A549 (cell line): Measurements from ENCODE around the gene CDKN1B. TPM values are rescaled to one million over a fixed set of nuclear protein-coding genes. Genes with fewer than 3 reads are reported as not detected.

ENCODE experiments used
- ATAC-seq, 2 experiments: fragments of 200-7000 bp in 1 of 2; fragments of >200 bp in 1 of 2; cut with Nextera tagmentation in 1 of 2; cut with Tn5 transposase in 1 of 2; 3 replicates each; pipeline versions ENCODE4 v1.8.0 to v1.9.1; 2018 to 2020; ENCODE audit warnings: mild to moderate bottlenecking in 1 of 2, moderate library complexity in 1 of 2
- CTCF ChIA-PET: fragments of 300-600 bp; sonication (Branson Sonifier 250); formaldehyde crosslinking; extraction: SDS; loops from one replicate; lab custom pipeline; 2021; ENCODE audit warnings: antibody characterized with exemption, inconsistent platforms; lab: Yijun Ruan, JAX
- POLR2A ChIA-PET: fragments of 350-600 bp; formaldehyde crosslinking; extraction: SDS; loops from one replicate; lab custom pipeline; 2021; ENCODE audit warnings: antibody characterized with exemption, inconsistent platforms; lab: Yijun Ruan, JAX
- DNase-seq, 2 experiments: peaks; one replicate each; pipeline versions ENCODE4 v3.0.0 to v3.0.0-alpha.2; 2011 to 2016; ENCODE audit warnings: low read depth in 1 of 2, low spot score in 1 of 2
- FAIRE-seq: peaks from 2 replicates; lab custom pipeline; 2011; peaks lifted over from hg19 to GRCh38; lab: Jason Lieb, UNC
- H3K27ac ChIP-seq, 2 experiments: fragments of >200 bp; sonication (Bioruptor Twin); formaldehyde crosslinking; 3 replicates each; pipeline ENCODE4 v1.5.1; 2016 to 2017
- H3K4me1 ChIP-seq: fragments of >200 bp; sonication (Bioruptor Twin); formaldehyde crosslinking; 3 replicates; pipeline ENCODE4 v1.6.1; 2016
- H3K4me2 ChIP-seq: fragments of >200 bp; sonication (Bioruptor Twin); formaldehyde crosslinking; 3 replicates; pipeline ENCODE4 v1.6.1; 2016
- H3K4me3 ChIP-seq: fragments of >200 bp; sonication (Bioruptor Twin); formaldehyde crosslinking; 3 replicates; pipeline ENCODE4 v1.5.1; 2016
- H3K9me3 ChIP-seq: fragments of >200 bp; sonication (Bioruptor Twin); formaldehyde crosslinking; 3 replicates; pipeline ENCODE4 v1.6.1; 2016
- ATOH8 ChIP-seq: fragments of 250-450 bp; sonication (Bioruptor Pico); IDR thresholded peaks from 2 replicates; pipeline ENCODE4 v1.5.0; 2020; ENCODE audit warnings: low read depth, mild to moderate bottlenecking, moderate library complexity
- CBX8 ChIP-seq: fragments of 200-600 bp; sonication (generic); IDR thresholded peaks from 2 replicates; pipeline ENCODE4 v1.6.1; 2016
- CHD4 ChIP-seq: fragments of 200-600 bp; sonication (generic); IDR thresholded peaks from 2 replicates; pipeline ENCODE4 v1.6.1; 2016; ENCODE audit warnings: antibody characterized with exemption, mild to moderate bottlenecking, borderline replicate concordance
- E2F6 ChIP-seq: IDR thresholded peaks from 2 replicates; pipeline ENCODE4 v1.6.1; 2012; ENCODE audit warnings: low read depth, borderline replicate concordance
- EHF ChIP-seq: fragments of 250-450 bp; sonication (Bioruptor Pico); IDR thresholded peaks from 2 replicates; pipeline ENCODE4 v1.5.0; 2020; ENCODE audit warnings: mild to moderate bottlenecking
- EHMT2 ChIP-seq: fragments of 200-600 bp; sonication (generic); IDR thresholded peaks from 2 replicates; pipeline ENCODE4 v1.6.1; 2016; ENCODE audit warnings: antibody characterized with exemption, low read depth, mild to moderate bottlenecking, moderate library complexity
- ELK1 ChIP-seq: fragments of 150-350 bp; IDR thresholded peaks from 2 replicates; pipeline ENCODE4 v1.6.1; 2014; ENCODE audit warnings: low read depth, mild to moderate bottlenecking, low read length
- FOSB ChIP-seq: fragments of 250-450 bp; sonication (Bioruptor Pico); IDR thresholded peaks from 2 replicates; pipeline ENCODE4 v1.5.0; 2020; ENCODE audit warnings: mild to moderate bottlenecking, moderate library complexity
- GATA3 ChIP-seq: IDR thresholded peaks from 2 replicates; pipeline ENCODE4 v1.6.1; 2012; ENCODE audit warnings: borderline replicate concordance
- HES2 ChIP-seq: fragments of >200 bp; sonication (Bioruptor Twin); formaldehyde crosslinking; IDR thresholded peaks from 2 replicates; pipeline ENCODE4 v1.6.1; 2016
- HEYL ChIP-seq: fragments of 250-450 bp; sonication (Bioruptor Pico); IDR thresholded peaks from 2 replicates; pipeline ENCODE4 v1.8.0; 2021; ENCODE audit warnings: mild to moderate bottlenecking, moderate library complexity
- HOXA7 ChIP-seq: fragments of 250-450 bp; sonication (Bioruptor Pico); IDR thresholded peaks from 2 replicates; pipeline ENCODE4 v1.5.0; 2020; ENCODE audit warnings: mild to moderate bottlenecking, moderate library complexity
- KDM1A ChIP-seq: fragments of 200-600 bp; sonication (generic); IDR thresholded peaks from 2 replicates; pipeline ENCODE4 v1.6.1; 2016; ENCODE audit warnings: low read depth, mild to moderate bottlenecking
- MAFK ChIP-seq: fragments of 450-650 bp; IDR thresholded peaks from 2 replicates; pipeline ENCODE4 v1.6.1; 2014; ENCODE audit not compliant: partially characterized antibody
- MAZ ChIP-seq: fragments of 150-350 bp; IDR thresholded peaks from 2 replicates; pipeline ENCODE4 v1.6.1; 2014; ENCODE audit warnings: antibody characterized with exemption, low read depth, low read length, borderline replicate concordance
- PHF8 ChIP-seq: fragments of 200-600 bp; sonication (generic); IDR thresholded peaks from 2 replicates; pipeline ENCODE4 v1.6.1; 2016; ENCODE audit warnings: low read depth, mild to moderate bottlenecking, antibody characterized with exemption, moderate library complexity, borderline replicate concordance
- POLR2AphosphoS2 ChIP-seq: conservative IDR thresholded peaks from 2 replicates; pipeline ENCODE4 v1.6.1; 2012; ENCODE audit warnings: low read length, improper control_type of control experiment, inconsistent platforms
- RCOR1 ChIP-seq: fragments of 150-350 bp; IDR thresholded peaks from 2 replicates; pipeline ENCODE4 v1.6.1; 2014; ENCODE audit warnings: antibody characterized with exemption, low read length, low read depth
- SREBF2 ChIP-seq: fragments of 450-650 bp; IDR thresholded peaks from 2 replicates; pipeline ENCODE4 v1.6.1; 2014; ENCODE audit warnings: mild to moderate bottlenecking, moderate library complexity
- TFCP2L1 ChIP-seq: fragments of 250-450 bp; sonication (Bioruptor Pico); IDR thresholded peaks from 2 replicates; pipeline ENCODE4 v1.5.0; 2021; ENCODE audit warnings: mild to moderate bottlenecking
- ZSCAN20 ChIP-seq: fragments of 250-450 bp; sonication (Bioruptor Pico); IDR thresholded peaks from 2 replicates; pipeline ENCODE4 v1.8.0; 2022; ENCODE audit warnings: mild to moderate bottlenecking, moderate library complexity
- WGBS: methylation state at CpG from one replicate; pipeline ENCODE4 v1.1.6; 2017; ENCODE audit errors: missing lambda C conversion rate; 5-methylcytosine and 5-hydroxymethylcytosine counted together
- polyA plus RNA-seq, 4 experiments: library from polyadenylated mRNA; depleted of rRNA in 3 of 4; stranded (reverse); fragments of >200 nt; fragmentation: RNase III in 1 of 4; extraction: RNeasy Plus Mini Kit Qiagen cat#74134 plus additional on column Dnase treatment in 1 of 4; gene quantifications; 2 replicates in 3 of 4; 3 replicates in 1 of 4; pipeline ENCODE4 v1.2.3, GENCODE V29; 2011 to 2017

CDKN1B gene
- polyA plus RNA-seq, 2 of the 4 experiments (the other 2 are of a cell fraction) = 20.3 to 26.8 TPM

GRCh38 chr12:12715128-12715458 is 2.1 kb upstream of the CDKN1B start:
- ChIA-PET POLR2A (interaction anchor here (1.3 to 2.3 kb wide), 4 partner anchors 10 to 358 kb away, joined by 3 to 10 read pairs (median 7); partner anchors contain the start of gene BORCS5), CTCF (interaction anchor here (1.0 to 1.4 kb wide), 3 partner anchors 11 to 20 kb away, joined by 3 to 4 read pairs (median 3); no protein-coding TSS in a partner anchor)
- DNase-seq (no peak), ATAC-seq (no peak), FAIRE-seq (no peak)
- no peaks in the 10 kb centered on the region for H3K9me3 ChIP-seq
- H3K4me2 ChIP-seq = peak overlapping the region; percentile 93
- peak overlapping the region; percentile 64 to 98 for H3K27ac ChIP-seq
- peaks cover 34% of the 10 kb centered on the region for H3K4me1 ChIP-seq
- TF ChIP-seq MAFK (no peak), FOSB (CRISPR knock-in tag) (no peak), MAZ (no peak), EHMT2 (no peak), HEYL (no peak), E2F6 (no peak), TFCP2L1 (CRISPR knock-in tag) (no peak), ELK1 (no peak), EHF (no peak), PHF8 (no peak)
- no peak overlapping the region; the same call in 2 of the 3 replicates for H3K4me3 ChIP-seq

GRCh38 chr12:12715459-12716150 is 1.6 kb upstream of the CDKN1B start:
- Histone ChIP-seq H3K4me3 (no peak overlapping the region), H3K4me2 (peak overlapping the region; percentile 93), H3K9me3 (no peaks in the 10 kb centered on the region), H3K4me1 (peaks cover 39% of the 10 kb centered on the region), H3K27ac (peak overlapping the region; percentile 96 to 98)
- no peak for TF ChIP-seq ATOH8 (CRISPR knock-in tag)
- no peak for TF ChIP-seq HES2
- no peak for TF ChIP-seq HEYL
- no peak for ATAC-seq
- FAIRE-seq = no peak
- POLR2A ChIA-PET = interaction anchor here (2.1 to 2.3 kb wide), 2 partner anchors 10 to 359 kb away, joined by 5 to 10 read pairs; partner anchors contain the start of gene BORCS5
- CTCF ChIA-PET = interaction anchor here (0.6 to 1.8 kb wide), 6 partner anchors 12 to 316 kb away, joined by 3 to 11 read pairs (median 3); no protein-coding TSS in a partner anchor
- 76% methylated on average over 10 of the region's 10 CpGs for WGBS
- peak in 1 of 2 experiments; percentile 12 for DNase-seq

- H3K4me3 ChIP-seq = peak overlapping the region; percentile 87
- ATAC-seq (peak; percentile 2 to 6; a peak in 2 of 6 replicates), DNase-seq (peak in 1 of 2 experiments; percentile 30), FAIRE-seq (no peak)
- peaks cover 45% of the 10 kb centered on the region for H3K4me1 ChIP-seq
- 31% methylated on average over 15 of the region's 15 CpGs for WGBS
- TF ChIP-seq RCOR1 (no peak), SREBF2 (no peak), PHF8 (no peak), GATA3 (no peak), KDM1A (no peak), MAFK (no peak), POLR2AphosphoS2 (no peak), CBX8 (no peak), ZSCAN20 (CRISPR knock-in tag) (no peak), HOXA7 (no peak), HES2 (no peak), CHD4 (no peak)
- ChIA-PET POLR2A (interaction anchor here (2.1 to 2.3 kb wide), 2 partner anchors 9 to 359 kb away, joined by 5 to 10 read pairs; partner anchors contain the start of gene BORCS5), CTCF (interaction anchor here (0.6 to 1.8 kb wide), 8 partner anchors 11 to 317 kb away, joined by 3 to 11 read pairs (median 3); no protein-coding TSS in a partner anchor)
- H3K9me3 ChIP-seq = no peaks in the 10 kb centered on the region
- peak overlapping the region; percentile 93 for H3K4me2 ChIP-seq
- peak overlapping the region; percentile 96 to 98 for H3K27ac ChIP-seq
These were observed 896 bp upstream of the CDKN1B start for GRCh38 chr12:12716151-12716792.
